GM19035 (cell line): ENCODE measurements around the gene RAB22A.
A peak's percentile ranks its signal among the peaks of the same experiment; 100 is the strongest.

Source experiments
- ATAC-seq: cut with Tn5 transposase; IDR thresholded peaks from one replicate; pipeline ENCODE4 v1.9.1; 2021; ENCODE audit not compliant: unreplicated experiment

RAB22A gene

DNA sequence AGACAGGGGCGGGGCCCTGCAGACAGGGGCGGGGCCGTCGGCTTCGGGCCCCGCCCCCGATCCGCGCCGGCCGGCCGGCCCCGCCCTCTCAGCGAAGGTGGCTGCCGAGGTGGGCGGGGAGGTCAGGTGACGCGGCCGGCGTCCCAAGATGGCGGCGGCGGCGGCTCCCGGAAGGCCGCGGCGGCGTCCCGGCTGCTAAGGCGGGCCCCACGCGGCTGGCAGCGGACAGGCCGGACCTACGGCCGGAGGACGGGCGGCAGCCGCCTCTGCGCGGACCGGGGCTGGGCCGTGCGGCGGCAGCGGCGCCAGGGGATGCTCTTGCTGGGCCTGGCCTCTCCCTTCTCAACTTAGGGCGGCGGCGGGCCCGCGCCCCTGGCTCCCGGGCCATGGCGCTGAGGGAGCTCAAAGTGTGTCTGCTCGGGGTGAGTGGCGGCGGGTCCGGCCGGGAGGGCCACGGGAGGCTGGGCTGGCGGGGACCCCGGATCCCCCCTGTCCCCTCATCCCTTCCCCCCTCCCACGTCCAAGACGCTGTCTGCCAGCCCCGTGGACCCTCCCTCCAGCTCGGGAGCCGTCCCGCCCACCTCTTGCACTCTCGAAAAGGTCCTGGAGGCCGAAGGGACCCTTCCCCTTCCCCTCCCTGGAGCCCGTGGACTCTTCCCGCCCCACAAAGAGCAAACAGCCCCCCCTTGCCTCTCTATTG, at the start of gene RAB22A:
RAB22A (plus strand) TSS at position 125 of the 700 bp plus-strand sequence; CDS start at position 387, 262 bp downstream.
- ATAC-seq: peak; percentile 79

DNA sequence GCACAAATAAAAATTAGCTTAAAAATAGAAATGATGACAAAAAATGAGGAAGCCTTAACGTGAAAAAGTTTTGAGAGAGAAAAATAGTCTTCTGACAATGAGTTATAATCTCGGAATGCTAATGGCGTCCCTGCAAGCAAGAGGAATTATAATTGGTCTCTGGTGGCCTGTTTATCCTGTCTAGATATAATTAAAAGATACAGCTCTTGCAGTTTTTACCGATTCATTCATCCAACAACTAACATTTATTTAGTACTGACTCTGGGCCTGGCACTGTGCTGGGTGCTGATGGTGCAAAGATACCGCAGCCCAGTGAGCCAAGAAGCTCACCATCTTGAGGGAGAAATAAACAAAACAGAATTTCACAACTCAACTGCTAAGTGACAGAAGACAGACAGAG, 49.5 kb upstream of the RAB22A start:
- ATAC-seq: no peak

DNA sequence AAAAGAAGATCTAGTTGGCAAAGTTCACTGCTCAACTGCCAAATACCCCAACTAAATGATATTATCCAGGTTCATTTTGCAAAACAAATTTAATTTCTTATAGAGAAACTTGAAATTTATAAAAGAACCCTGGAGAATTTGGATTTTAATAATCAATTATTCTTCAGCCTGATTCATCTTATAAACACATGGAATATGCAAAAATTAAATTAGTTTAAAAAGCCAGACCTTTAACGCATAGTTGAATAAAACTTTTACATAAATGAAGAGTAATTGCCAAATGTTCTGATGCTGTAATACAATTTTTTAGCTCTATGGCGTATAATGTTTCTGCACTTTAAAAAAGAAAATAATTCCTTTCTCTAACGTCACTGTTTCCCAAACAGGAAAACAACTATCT, 47.9 kb upstream of the RAB22A start:
- ATAC-seq: no peak

GRCh38 chr20:58264271-58264670, 45.2 kb upstream of the RAB22A start:
- ATAC-seq: no peak

GRCh38 chr20:58267389-58268215, 41.9 kb upstream of the RAB22A start:
- ATAC-seq: no peak

DNA sequence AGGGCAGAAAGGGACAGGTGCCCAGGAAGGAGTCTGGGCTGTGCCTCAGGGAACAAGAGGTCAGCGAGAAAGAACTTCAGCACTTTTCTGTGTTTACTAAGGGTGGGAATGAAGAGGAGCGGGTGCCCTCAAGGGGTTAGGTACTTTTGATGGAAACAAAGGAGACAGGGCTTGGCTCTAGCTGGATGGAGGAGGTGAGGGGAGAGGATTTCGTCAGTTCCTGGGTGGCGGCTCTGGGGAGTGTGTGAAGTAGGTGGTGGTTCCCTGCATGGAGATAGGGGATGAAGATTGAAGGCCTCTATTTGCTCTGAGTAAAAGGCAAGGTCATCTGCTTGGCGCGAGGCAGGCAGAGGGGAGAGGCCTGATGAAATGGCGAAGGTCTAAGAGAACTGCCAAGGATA, 41.1 kb upstream of the RAB22A start:
- no peak for ATAC-seq

- ATAC-seq: no peak
These were observed 40.4 kb upstream of the RAB22A start for GRCh38 chr20:58268936-58269619.

- no peak for ATAC-seq
These were observed 37.7 kb upstream of the RAB22A start for GRCh38 chr20:58271606-58272351.

DNA sequence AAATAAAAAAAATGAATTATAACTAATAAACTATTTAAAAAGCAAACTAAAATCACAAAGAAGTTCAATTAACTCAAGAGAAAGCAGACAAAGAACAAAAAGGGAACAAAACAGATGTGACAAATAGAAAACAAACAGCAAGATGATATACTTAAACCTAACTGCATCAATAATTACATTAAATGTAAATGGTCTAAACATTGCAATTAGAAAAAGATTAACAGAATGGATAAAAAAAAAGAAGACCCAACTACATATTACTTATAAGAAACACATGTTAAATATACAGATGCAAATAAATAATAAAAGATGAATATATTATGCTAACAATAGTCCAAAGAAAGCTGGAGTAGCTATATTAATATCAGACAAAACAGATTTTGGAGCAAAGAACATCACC, 35.1 kb upstream of the RAB22A start:
- no peak for ATAC-seq

- ATAC-seq: no peak
These were observed 32.4 kb upstream of the RAB22A start for GRCh38 chr20:58277107-58277506.

DNA sequence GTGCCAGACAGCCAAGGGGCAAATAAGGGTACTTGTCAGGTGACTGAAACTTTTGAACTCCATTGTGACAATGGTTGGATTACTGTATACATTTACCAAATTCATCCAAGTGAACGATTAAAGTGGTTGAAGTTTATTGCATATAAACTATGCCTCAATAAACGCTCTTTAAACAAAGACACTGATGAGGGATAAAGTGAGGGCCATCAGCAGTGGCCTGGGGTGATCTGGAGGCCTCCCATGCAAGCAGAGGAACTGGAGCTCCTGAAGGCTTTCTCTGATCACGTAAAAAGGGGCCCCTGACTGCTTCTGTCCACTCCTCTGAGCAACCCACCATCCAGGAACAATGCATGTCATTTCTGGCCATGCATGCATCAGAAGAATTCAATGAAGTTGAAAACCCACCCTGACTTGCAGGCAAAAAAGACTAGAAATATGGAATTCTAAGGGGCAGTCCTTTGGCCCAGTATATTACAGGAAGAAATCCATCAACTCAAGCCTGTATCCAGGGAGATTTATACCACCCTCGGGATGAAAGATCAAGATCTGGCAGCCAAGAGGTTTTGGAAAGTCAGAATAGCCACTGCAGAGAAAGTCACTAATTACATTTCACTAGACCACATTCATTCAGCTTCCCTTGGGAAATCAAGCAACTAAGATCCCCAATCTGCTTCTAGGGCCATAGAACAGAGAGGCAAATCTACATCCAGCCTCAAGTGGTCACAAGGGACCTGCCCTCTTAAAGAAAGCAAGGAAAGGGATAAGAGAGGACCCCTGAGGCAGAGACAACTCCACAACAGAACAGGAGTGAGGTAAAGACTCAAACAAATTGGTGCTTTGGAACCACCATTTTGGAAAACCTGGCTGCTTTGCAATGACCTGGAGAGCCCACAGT, 31.7 kb upstream of the RAB22A start:
- ATAC-seq: no peak

GRCh38 chr20:58286729-58287128, 22.8 kb upstream of the RAB22A start:
- no peak for ATAC-seq

GRCh38 chr20:58287638-58288037, 21.9 kb upstream of the RAB22A start:
- ATAC-seq: no peak

- ATAC-seq: no peak
These were observed 20.4 kb upstream of the RAB22A start for GRCh38 chr20:58289143-58289542.

GRCh38 chr20:58293453-58293852, 16.1 kb upstream of the RAB22A start:
- no peak for ATAC-seq

- ATAC-seq: no peak
These were observed 14.7 kb upstream of the RAB22A start for GRCh38 chr20:58294497-58295455.

- no peak for ATAC-seq
These were observed 13.3 kb upstream of the RAB22A start for GRCh38 chr20:58296051-58296837.

DNA sequence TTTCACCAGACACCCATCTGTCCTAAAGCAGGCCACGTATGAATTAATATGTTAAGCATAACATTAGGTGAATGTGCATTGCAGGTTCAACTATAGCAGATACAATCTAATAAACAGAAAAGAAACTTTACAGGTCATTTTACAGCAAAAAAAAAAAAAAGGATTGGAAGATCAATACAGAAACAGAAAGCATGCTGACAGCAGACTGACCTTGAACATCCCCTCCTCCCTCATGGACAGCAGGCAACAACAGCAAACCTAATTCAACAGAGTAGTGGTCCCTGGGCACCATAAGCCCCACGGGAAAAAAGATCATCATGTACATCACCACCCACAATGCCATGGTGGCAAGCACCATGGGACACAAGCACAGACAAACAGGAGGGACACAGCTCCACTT, 12.1 kb upstream of the RAB22A start:
- no peak for ATAC-seq
